Suprapubic skin (tissue), 4 donors: ENCODE data around the gene IFT25. TPM values are rescaled to one million over a fixed set of nuclear protein-coding genes. Genes with fewer than 3 reads are reported as not detected.
A peak's percentile ranks its signal among the peaks of the same experiment; 100 is the strongest.
"Not testable (repeated sequence)": the region's sequence is repeated elsewhere in the genome, so short reads cannot be mapped to it uniquely, and the experiment has no call there.

ENCODE experiments used
- DNase-seq, 2 donors: peaks; one replicate each; pipeline ENCODE4 v3.0.0-alpha.2; 2019; ENCODE audit warnings: low spot score in 2 of 2
- H3K27ac ChIP-seq: fragments of 200-600 bp; sonication (generic); one replicate; pipeline ENCODE4 v1.5.1; 2019
- H3K27me3 ChIP-seq: fragments of 200-600 bp; sonication (generic); one replicate; pipeline ENCODE4 v1.5.1; 2019
- H3K36me3 ChIP-seq: fragments of 200-600 bp; sonication (generic); one replicate; pipeline ENCODE4 v1.5.1; 2019
- H3K4me1 ChIP-seq: fragments of 200-600 bp; sonication (generic); one replicate; pipeline ENCODE4 v1.5.1; 2019
- H3K4me3 ChIP-seq: fragments of 200-600 bp; sonication (generic); one replicate; pipeline ENCODE4 v1.5.1; 2019; ENCODE audit warnings: mild to moderate bottlenecking
- H3K9me3 ChIP-seq: fragments of 200-600 bp; sonication (generic); one replicate; pipeline ENCODE4 v1.5.1; 2019
- EP300 ChIP-seq: sonication (generic); formaldehyde crosslinking; IDR thresholded peaks from one replicate; pipeline ENCODE4 v1.6.1; 2017; ENCODE audit warnings: antibody characterized with exemption
- POLR2A ChIP-seq, 2 donors: fragments of 450-650 bp; IDR thresholded peaks; one replicate each; pipeline ENCODE4 v1.6.1; 2017; ENCODE audit warnings: antibody characterized with exemption in 2 of 2, mild to moderate bottlenecking in 2 of 2, moderate library complexity in 2 of 2
- POLR2AphosphoS5 ChIP-seq, 3 donors: sonication (generic); formaldehyde crosslinking; IDR thresholded peaks; one replicate each; pipeline ENCODE4 v1.6.1; 2017; ENCODE audit warnings: antibody characterized with exemption in 3 of 3
- WGBS: methylation state at CpG from one replicate; pipeline ENCODE4 v1.1.5; 2018; 5-methylcytosine and 5-hydroxymethylcytosine counted together
- total RNA-seq, 4 donors: library from RNA; depleted of rRNA; stranded (reverse); fragments of >200 nt; gene quantifications; one replicate each; pipeline ENCODE4 v1.1.0, GENCODE V29; 2016
- TF ChIP-seq, protein P1 (sequence below), 2 donors: fragments of 200-600 bp in 1 of 2; fragments of 450-650 bp in 1 of 2; sonication (generic) in 1 of 2; IDR thresholded peaks; one replicate each; pipeline ENCODE4 v1.5.1; 2016 to 2019; ENCODE audit warnings: antibody characterized with exemption in 2 of 2, mild to moderate bottlenecking in 1 of 2, moderate library complexity in 1 of 2

IFT25 gene
- 10 to 100 TPM in 3 of 4 donors, 1 to 10 TPM in 1; 8.8 to 36.5 (median 13.8) TPM for total RNA-seq

- peaks cover 31% of the 10 kb centered on the region for H3K4me1 ChIP-seq
- no peaks in the 10 kb centered on the region for H3K27me3 ChIP-seq
- no peaks in the 10 kb centered on the region for H3K9me3 ChIP-seq
- H3K4me3 ChIP-seq, result peak within 1 kb of the TSS; percentile 90
- peak; percentile 99 for DNase-seq
- TF ChIP-seq EP300 (no peak), POLR2AphosphoS5 (IDR thresholded peaks at IDR 0.05) (peak in 2 of 3 donors; percentile 42 to 56), POLR2A (IDR thresholded peaks at IDR 0.05) (peak in 1 of 2 donors; percentile 41)
- TF ChIP-seq, protein P1, sequence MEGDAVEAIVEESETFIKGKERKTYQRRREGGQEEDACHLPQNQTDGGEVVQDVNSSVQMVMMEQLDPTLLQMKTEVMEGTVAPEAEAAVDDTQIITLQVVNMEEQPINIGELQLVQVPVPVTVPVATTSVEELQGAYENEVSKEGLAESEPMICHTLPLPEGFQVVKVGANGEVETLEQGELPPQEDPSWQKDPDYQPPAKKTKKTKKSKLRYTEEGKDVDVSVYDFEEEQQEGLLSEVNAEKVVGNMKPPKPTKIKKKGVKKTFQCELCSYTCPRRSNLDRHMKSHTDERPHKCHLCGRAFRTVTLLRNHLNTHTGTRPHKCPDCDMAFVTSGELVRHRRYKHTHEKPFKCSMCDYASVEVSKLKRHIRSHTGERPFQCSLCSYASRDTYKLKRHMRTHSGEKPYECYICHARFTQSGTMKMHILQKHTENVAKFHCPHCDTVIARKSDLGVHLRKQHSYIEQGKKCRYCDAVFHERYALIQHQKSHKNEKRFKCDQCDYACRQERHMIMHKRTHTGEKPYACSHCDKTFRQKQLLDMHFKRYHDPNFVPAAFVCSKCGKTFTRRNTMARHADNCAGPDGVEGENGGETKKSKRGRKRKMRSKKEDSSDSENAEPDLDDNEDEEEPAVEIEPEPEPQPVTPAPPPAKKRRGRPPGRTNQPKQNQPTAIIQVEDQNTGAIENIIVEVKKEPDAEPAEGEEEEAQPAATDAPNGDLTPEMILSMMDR (IDR thresholded peaks at IDR 0.05), result no peak
- WGBS, result under 1% methylated on average over 28 of the region's 90 CpGs
- H3K36me3 ChIP-seq, result no peaks in the 10 kb centered on the region
- H3K27ac ChIP-seq, result peak within 1 kb of the TSS; percentile 92
These were observed at the start of gene IFT25 for GRCh38 chr1:53945433-53946251. Gene IFT25, minus strand, starts transcription at chr1:53945699. Its CDS starts 5,617 bp downstream, at chr1:53940082.

DNA sequence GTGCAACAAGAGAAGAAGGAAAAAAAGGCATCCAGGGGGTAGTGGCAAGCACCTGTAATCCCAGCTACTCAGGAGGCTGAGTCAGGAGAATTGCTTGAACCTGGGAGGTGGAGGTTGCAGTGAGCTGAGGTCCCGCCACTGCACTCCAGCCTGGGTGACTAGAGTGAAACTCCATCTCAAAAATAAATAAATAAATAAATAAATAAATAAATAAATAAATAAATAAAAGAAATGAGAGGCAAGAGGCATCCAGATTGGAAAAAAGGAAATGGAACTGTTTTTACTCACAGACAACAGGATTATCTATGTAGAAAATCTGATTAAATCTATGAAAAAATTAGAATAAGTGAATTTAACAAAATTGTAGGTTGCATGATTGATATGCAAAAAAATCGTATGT is 49.0 kb upstream of the IFT25 start:
- not testable (repeated sequence) for H3K36me3 ChIP-seq, H3K9me3 ChIP-seq, H3K4me3 ChIP-seq, H3K27ac ChIP-seq, H3K4me1 ChIP-seq, DNase-seq, H3K27me3 ChIP-seq
- 87% methylated on average over 2 of the region's 2 CpGs for WGBS

DNA sequence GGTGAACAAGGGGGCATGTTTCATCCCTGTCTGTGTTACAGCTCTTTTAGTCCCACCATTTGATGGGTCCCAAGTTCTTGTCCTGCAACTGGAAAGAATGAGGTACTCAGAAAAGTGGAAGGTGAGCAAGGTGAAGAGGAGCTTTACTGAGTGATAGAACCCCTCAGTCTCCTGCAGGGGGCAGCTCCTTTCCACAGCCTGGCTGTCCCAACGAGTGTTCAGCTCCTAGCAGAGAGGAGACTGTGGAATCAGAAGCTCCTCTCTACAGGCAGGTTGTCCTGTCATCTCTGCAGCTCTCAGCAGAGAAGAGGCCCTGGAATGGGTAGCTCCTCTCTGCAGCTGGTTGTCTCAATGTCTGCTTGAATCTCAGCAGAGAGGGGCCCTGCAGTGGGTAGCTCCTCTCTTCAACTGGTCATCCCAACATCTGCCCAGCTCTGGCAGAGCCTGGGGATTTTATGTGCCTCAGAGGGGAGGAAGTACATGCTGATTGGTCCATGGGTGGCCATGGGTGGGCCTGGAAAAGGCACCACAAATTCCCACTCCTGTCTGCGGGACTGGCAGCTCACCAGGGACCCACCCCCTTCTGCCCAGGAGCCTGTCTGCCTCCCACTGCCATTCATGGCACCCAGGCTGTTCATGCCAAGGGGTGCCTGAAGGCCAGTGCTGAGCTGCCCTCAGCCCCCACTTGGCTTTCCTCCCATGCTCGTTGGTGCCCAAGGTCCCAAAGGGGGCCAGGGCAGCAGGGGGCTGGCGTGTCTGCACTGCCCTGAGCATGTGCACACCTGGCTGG is 46.8 kb upstream of the IFT25 start:
- H3K27me3 ChIP-seq, result no peaks in the 10 kb centered on the region
- TF ChIP-seq, protein P1 (IDR thresholded peaks at IDR 0.05), result no peak
- TF ChIP-seq POLR2AphosphoS5 (IDR thresholded peaks at IDR 0.05) (no peak), EP300 (no peak), POLR2A (IDR thresholded peaks at IDR 0.05) (no peak)
- no peak overlapping the region for H3K27ac ChIP-seq
- H3K36me3 ChIP-seq, result no peaks in the 10 kb centered on the region
- H3K4me1 ChIP-seq, result no peaks in the 10 kb centered on the region
- H3K4me3 ChIP-seq, result no peak overlapping the region
- no peaks in the 10 kb centered on the region for H3K9me3 ChIP-seq
- 74% methylated on average over 3 of the region's 4 CpGs for WGBS
- peak in 1 of 2 donors; percentile 41 for DNase-seq

- Histone ChIP-seq H3K27ac (no peak overlapping the region), H3K9me3 (no peaks in the 10 kb centered on the region), H3K4me1 (peaks cover 2% of the 10 kb centered on the region), H3K27me3 (no peaks in the 10 kb centered on the region), H3K36me3 (no peaks in the 10 kb centered on the region), H3K4me3 (no peak overlapping the region)
- TF ChIP-seq EP300 (no peak), POLR2A (IDR thresholded peaks at IDR 0.05) (no peak), POLR2AphosphoS5 (IDR thresholded peaks at IDR 0.05) (no peak)
- TF ChIP-seq, protein P1 (IDR thresholded peaks at IDR 0.05), result no peak
- DNase-seq, result no peak
- WGBS, result 88% methylated on average over 2 of the region's 2 CpGs
These were observed 42.4 kb upstream of the IFT25 start for GRCh38 chr1:53987880-53988279.

DNA sequence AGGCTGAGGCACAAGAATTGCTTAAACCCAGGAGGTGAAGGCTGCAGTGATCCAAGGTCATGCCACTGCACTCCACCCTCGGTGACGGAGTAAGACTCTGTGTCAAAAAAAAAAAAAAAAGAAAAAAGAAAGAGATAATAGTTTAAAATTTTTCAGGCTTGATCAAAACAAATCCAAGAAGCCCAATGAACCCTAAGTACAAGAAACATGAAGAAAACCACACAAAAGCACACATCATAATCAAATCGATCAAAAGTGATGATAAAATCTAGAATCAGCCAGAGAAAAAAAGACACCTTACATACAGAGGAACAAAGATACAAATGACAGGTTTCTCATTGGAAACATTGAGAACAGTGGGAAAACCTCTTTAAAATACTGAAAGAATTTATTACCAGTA is 41.0 kb upstream of the IFT25 start:
- H3K4me3 ChIP-seq, result no peak overlapping the region
- no peaks in the 10 kb centered on the region for H3K9me3 ChIP-seq
- H3K27ac ChIP-seq, result no peak overlapping the region
- TF ChIP-seq POLR2AphosphoS5 (IDR thresholded peaks at IDR 0.05) (no peak), EP300 (no peak), POLR2A (IDR thresholded peaks at IDR 0.05) (no peak)
- TF ChIP-seq, protein P1 (IDR thresholded peaks at IDR 0.05), result no peak
- no peaks in the 10 kb centered on the region for H3K27me3 ChIP-seq
- 85% methylated on average over 3 of the region's 3 CpGs for WGBS
- no peak for DNase-seq
- no peaks in the 10 kb centered on the region for H3K36me3 ChIP-seq
- H3K4me1 ChIP-seq, result peaks cover 13% of the 10 kb centered on the region
